GM23338 (cell line): ENCODE results near the gene NXF1.

ENCODE experiments used
- CREB1 ChIP-seq: fragments of 250-450 bp; sonication (Bioruptor Pico); IDR thresholded peaks from 2 replicates; pipeline ENCODE4 v1.5.0; 2020; ENCODE audit warnings: low read depth, mild to moderate bottlenecking, moderate library complexity
- CTCF ChIP-seq, 2 experiments: fragments of 200-600 bp in 1 of 2; sonication (generic) in 1 of 2; conservative IDR thresholded peaks; 2 replicates each; pipeline versions ENCODE4 v1.5.1 to v1.6.1; 2016 to 2017; ENCODE audit warnings: antibody characterized with exemption in 2 of 2, low read depth in 2 of 2, mild to moderate bottlenecking in 2 of 2, moderate library complexity in 1 of 2
- ETS1 ChIP-seq: IDR thresholded peaks from 2 replicates; pipeline ENCODE4 v1.6.1; 2016; ENCODE audit warnings: antibody characterized with exemption
- EZH2 ChIP-seq: fragments of 200-600 bp; sonication (generic); IDR thresholded peaks from one replicate; pipeline ENCODE4 v1.8.0; 2017; ENCODE audit warnings: antibody characterized with exemption, mild to moderate bottlenecking, low read depth; ENCODE audit not compliant: unreplicated experiment
- EZH2phosphoT487 ChIP-seq: fragments of 200-600 bp; sonication (generic); IDR thresholded peaks from one replicate; pipeline ENCODE4 v1.8.1; 2018; ENCODE audit warnings: antibody characterized with exemption; ENCODE audit not compliant: unreplicated experiment
- JUNB ChIP-seq: IDR thresholded peaks from one replicate; pipeline ENCODE4 v1.6.1; 2016; ENCODE audit warnings: antibody characterized with exemption; ENCODE audit not compliant: unreplicated experiment
- NANOG ChIP-seq: IDR thresholded peaks from 2 replicates; pipeline ENCODE4 v1.6.1; 2016; ENCODE audit warnings: antibody characterized with exemption, borderline replicate concordance
- POLR2AphosphoS5 ChIP-seq: IDR thresholded peaks from 2 replicates; pipeline ENCODE4 v1.6.1; 2016; ENCODE audit warnings: antibody characterized with exemption, low read depth
- REST ChIP-seq: IDR thresholded peaks from one replicate; pipeline ENCODE4 v1.6.1; 2018; ENCODE audit warnings: antibody characterized with exemption; ENCODE audit not compliant: unreplicated experiment
- STAT1 ChIP-seq: IDR thresholded peaks from one replicate; pipeline ENCODE4 v1.6.1; 2016; ENCODE audit warnings: antibody characterized with exemption; ENCODE audit not compliant: unreplicated experiment
- ZNF114 ChIP-seq: fragments of 250-450 bp; sonication (Bioruptor Pico); IDR thresholded peaks from 2 replicates; pipeline ENCODE4 v1.5.0; 2020; ENCODE audit warnings: mild to moderate bottlenecking, moderate library complexity
- ZNF331 ChIP-seq: fragments of 250-450 bp; sonication (Bioruptor Pico); IDR thresholded peaks from 2 replicates; pipeline ENCODE4 v1.5.0; 2020; ENCODE audit warnings: low read depth, mild to moderate bottlenecking, moderate library complexity
- TF ChIP-seq, protein P1 (sequence below): fragments of 250-450 bp; sonication (Bioruptor Pico); IDR thresholded peaks from 2 replicates; pipeline ENCODE4 v1.5.0; 2020; ENCODE audit warnings: mild to moderate bottlenecking, moderate library complexity

DNA sequence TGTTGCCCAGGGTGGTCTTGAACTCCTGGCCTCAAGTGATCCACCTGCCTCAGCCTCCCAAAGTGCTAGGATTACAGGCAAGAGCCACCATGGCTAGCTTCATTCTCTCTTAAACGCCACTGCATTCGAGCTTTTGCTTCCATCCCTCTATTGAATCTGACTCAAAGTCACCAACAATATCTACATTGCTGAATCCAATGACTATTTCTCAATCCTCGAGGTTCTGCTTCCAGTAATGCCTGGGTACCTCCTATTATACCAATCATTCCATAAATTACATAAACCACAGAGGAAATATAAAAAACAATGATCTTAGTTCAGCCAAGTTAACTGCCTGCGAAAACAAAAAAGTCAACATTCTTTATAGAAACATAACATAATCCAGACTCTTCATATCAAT, 11.9 kb upstream of the NXF1 start:
- TF ChIP-seq CTCF (conservative IDR thresholded peaks at IDR 0.05; ENCODE audit: low read depth in 2 of 2), result no peak
- TF ChIP-seq REST, result no peak
- no peak for TF ChIP-seq POLR2AphosphoS5
- no peak for TF ChIP-seq ETS1
- no peak for TF ChIP-seq EZH2
- TF ChIP-seq JUNB, result no peak
- no peak for TF ChIP-seq CREB1
- no peak for TF ChIP-seq EZH2phosphoT487
- TF ChIP-seq STAT1, result no peak
- TF ChIP-seq ZNF331 (CRISPR knock-in tag), result no peak
- no peak for TF ChIP-seq NANOG
- TF ChIP-seq ZNF114, result no peak
- TF ChIP-seq, protein P1, sequence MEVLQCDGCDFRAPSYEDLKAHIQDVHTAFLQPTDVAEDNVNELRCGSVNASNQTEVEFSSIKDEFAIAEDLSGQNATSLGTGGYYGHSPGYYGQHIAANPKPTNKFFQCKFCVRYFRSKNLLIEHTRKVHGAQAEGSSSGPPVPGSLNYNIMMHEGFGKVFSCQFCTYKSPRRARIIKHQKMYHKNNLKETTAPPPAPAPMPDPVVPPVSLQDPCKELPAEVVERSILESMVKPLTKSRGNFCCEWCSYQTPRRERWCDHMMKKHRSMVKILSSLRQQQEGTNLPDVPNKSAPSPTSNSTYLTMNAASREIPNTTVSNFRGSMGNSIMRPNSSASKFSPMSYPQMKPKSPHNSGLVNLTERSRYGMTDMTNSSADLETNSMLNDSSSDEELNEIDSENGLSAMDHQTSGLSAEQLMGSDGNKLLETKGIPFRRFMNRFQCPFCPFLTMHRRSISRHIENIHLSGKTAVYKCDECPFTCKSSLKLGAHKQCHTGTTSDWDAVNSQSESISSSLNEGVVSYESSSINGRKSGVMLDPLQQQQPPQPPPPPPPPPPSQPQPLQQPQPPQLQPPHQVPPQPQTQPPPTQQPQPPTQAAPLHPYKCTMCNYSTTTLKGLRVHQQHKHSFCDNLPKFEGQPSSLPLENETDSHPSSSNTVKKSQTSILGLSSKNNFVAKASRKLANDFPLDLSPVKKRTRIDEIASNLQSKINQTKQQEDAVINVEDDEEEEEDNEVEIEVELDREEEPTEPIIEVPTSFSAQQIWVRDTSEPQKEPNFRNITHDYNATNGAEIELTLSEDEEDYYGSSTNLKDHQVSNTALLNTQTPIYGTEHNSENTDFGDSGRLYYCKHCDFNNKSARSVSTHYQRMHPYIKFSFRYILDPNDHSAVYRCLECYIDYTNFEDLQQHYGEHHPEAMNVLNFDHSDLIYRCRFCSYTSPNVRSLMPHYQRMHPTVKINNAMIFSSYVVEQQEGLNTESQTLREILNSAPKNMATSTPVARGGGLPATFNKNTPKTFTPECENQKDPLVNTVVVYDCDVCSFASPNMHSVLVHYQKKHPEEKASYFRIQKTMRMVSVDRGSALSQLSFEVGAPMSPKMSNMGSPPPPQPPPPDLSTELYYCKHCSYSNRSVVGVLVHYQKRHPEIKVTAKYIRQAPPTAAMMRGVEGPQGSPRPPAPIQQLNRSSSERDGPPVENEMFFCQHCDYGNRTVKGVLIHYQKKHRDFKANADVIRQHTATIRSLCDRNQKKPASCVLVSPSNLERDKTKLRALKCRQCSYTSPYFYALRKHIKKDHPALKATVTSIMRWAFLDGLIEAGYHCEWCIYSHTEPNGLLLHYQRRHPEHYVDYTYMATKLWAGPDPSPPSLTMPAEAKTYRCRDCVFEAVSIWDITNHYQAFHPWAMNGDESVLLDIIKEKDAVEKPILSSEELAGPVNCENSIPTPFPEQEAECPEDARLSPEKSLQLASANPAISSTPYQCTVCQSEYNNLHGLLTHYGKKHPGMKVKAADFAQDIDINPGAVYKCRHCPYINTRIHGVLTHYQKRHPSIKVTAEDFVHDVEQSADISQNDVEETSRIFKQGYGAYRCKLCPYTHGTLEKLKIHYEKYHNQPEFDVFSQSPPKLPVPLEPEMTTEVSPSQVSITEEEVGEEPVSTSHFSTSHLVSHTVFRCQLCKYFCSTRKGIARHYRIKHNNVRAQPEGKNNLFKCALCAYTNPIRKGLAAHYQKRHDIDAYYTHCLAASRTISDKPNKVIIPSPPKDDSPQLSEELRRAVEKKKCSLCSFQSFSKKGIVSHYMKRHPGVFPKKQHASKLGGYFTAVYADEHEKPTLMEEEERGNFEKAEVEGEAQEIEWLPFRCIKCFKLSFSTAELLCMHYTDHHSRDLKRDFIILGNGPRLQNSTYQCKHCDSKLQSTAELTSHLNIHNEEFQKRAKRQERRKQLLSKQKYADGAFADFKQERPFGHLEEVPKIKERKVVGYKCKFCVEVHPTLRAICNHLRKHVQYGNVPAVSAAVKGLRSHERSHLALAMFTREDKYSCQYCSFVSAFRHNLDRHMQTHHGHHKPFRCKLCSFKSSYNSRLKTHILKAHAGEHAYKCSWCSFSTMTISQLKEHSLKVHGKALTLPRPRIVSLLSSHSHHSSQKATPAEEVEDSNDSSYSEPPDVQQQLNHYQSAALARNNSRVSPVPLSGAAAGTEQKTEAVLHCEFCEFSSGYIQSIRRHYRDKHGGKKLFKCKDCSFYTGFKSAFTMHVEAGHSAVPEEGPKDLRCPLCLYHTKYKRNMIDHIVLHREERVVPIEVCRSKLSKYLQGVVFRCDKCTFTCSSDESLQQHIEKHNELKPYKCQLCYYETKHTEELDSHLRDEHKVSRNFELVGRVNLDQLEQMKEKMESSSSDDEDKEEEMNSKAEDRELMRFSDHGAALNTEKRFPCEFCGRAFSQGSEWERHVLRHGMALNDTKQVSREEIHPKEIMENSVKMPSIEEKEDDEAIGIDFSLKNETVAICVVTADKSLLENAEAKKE (CRISPR knock-in tag), result no peak
